ENCODE results near the gene ADAMTS5. TPM values are rescaled to one million over a fixed set of nuclear protein-coding genes. Genes with fewer than 3 reads are reported as not detected.

The ADAMTS5 gene
- total and polyA plus RNA-seq, 9 of the 15 experiments (the other 6 are each of a cell fraction or from before 2014, with no cell fraction given) = not detected

GRCh38 chr21:26946744-26947446, 20.0 kb downstream of the ADAMTS5 start (continued):
- TF ChIP-seq, protein P1, sequence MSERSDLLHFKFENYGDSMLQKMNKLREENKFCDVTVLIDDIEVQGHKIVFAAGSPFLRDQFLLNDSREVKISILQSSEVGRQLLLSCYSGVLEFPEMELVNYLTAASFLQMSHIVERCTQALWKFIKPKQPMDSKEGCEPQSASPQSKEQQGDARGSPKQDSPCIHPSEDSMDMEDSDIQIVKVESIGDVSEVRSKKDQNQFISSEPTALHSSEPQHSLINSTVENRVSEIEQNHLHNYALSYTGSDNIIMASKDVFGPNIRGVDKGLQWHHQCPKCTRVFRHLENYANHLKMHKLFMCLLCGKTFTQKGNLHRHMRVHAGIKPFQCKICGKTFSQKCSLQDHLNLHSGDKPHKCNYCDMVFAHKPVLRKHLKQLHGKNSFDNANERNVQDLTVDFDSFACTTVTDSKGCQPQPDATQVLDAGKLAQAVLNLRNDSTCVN (CRISPR knock-in tag; IDR thresholded peaks at IDR 0.05) = no peak
- TF ChIP-seq NUFIP1 (IDR thresholded peaks at IDR 0.05; ENCODE audit: partially characterized antibody) (no peak), ARID3A (IDR thresholded peaks at IDR 0.05; ENCODE audit: borderline replicate concordance, low read depth, low read length) (no peak), THRB (CRISPR knock-in tag; conservative IDR thresholded peaks at IDR 0.05) (no peak)
- TF ChIP-seq, protein P2, sequence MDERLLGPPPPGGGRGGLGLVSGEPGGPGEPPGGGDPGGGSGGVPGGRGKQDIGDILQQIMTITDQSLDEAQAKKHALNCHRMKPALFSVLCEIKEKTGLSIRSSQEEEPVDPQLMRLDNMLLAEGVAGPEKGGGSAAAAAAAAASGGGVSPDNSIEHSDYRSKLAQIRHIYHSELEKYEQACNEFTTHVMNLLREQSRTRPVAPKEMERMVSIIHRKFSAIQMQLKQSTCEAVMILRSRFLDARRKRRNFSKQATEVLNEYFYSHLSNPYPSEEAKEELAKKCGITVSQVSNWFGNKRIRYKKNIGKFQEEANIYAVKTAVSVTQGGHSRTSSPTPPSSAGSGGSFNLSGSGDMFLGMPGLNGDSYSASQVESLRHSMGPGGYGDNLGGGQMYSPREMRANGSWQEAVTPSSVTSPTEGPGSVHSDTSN (CRISPR knock-in tag; IDR thresholded peaks at IDR 0.05; ENCODE audit: low read depth) = no peak
- TF ChIP-seq, protein P2 (tag; conservative IDR thresholded peaks at IDR 0.05; ENCODE audit: low read depth) = no peak

Data from K562 (cell line).